Immature natural killer cell (primary cell): Measurements from ENCODE around the gene SMAD3. TPM values are rescaled to one million over a fixed set of nuclear protein-coding genes. Genes with fewer than 3 reads are reported as not detected.

ENCODE experiments used
- DNase-seq, 3 donors: peaks; one replicate each; pipeline ENCODE4 v3.0.0; 2022; ENCODE audit warnings: mixed read lengths in 1 of 3
- H3K27ac Mint-ChIP-seq, 6 donors: one replicate each; pipeline ENCODE4 v1.8.0; 2020; ENCODE audit warnings: mixed read lengths in 6 of 6, mild to moderate bottlenecking in 5 of 6, inconsistent platforms in 4 of 6, moderate library complexity in 3 of 6
- H3K27me3 Mint-ChIP-seq, 3 donors: one replicate each; pipeline ENCODE4 v1.8.0; 2020 to 2021; ENCODE audit warnings: low read depth in 3 of 3, mild to moderate bottlenecking in 3 of 3, mixed read lengths in 3 of 3, moderate library complexity in 3 of 3, inconsistent platforms in 1 of 3
- H3K36me3 Mint-ChIP-seq, 3 donors: one replicate each; pipeline ENCODE4 v1.8.0; 2020; ENCODE audit warnings: mixed read lengths in 3 of 3, inconsistent platforms in 2 of 3, mild to moderate bottlenecking in 2 of 3
- H3K4me1 Mint-ChIP-seq, 2 donors: one replicate each; pipeline ENCODE4 v1.8.0; 2020; ENCODE audit warnings: inconsistent platforms in 2 of 2, mild to moderate bottlenecking in 2 of 2, mixed read lengths in 2 of 2, moderate library complexity in 1 of 2
- H3K4me3 Mint-ChIP-seq, 5 donors: one replicate each; pipeline ENCODE4 v1.8.0; 2020; ENCODE audit warnings: mild to moderate bottlenecking in 5 of 5, mixed read lengths in 5 of 5, inconsistent platforms in 3 of 5, moderate library complexity in 3 of 5
- H3K9me3 Mint-ChIP-seq, 6 donors: one replicate each; pipeline ENCODE4 v1.8.0; 2020; ENCODE audit warnings: mild to moderate bottlenecking in 6 of 6, mixed read lengths in 6 of 6, inconsistent platforms in 4 of 6, moderate library complexity in 3 of 6
- polyA plus RNA-seq, 3 donors: library from polyadenylated mRNA; unstranded; fragments of 300-500 nt; fragmentation: Illumina TruSeq; gene quantifications; one replicate each; pipeline ENCODE4 v1.2.3, GENCODE V29; 2021

Gene SMAD3
- polyA plus RNA-seq, 3 donors from 2014 or later = 8.9 to 11.9 (median 10.0) TPM

DNA sequence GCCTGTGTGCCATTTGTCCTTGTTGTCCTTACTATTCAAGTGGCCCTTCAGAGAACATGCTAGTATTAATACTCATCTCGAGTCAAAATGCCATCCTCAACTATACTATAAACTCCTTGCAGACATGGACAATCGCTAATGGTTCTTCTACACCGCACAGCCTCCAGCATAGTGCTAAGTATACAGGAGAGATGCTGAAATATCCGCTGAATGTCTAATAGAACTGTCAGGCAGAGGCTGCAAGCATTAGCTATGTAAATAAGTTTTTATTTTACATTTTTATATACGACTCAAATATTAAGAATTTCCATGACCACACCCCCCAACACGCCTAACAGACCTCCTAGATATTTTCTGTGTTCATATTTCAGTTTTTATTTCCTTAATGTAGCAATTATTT is 149.7 kb downstream of the SMAD3 start:
- H3K27me3 Mint-ChIP-seq = peaks cover 0 to 3% (median 0%) of the 10 kb centered on the region in 3 donors
- no peak overlapping the region for H3K4me3 Mint-ChIP-seq
- H3K9me3 Mint-ChIP-seq = no peaks in the 10 kb centered on the region
- H3K36me3 Mint-ChIP-seq = peaks cover 13 to 28% (median 24%) of the 10 kb centered on the region in 3 donors
- H3K27ac Mint-ChIP-seq = no peak overlapping the region
- DNase-seq = no peak
- no peaks in the 10 kb centered on the region for H3K4me1 Mint-ChIP-seq

DNA sequence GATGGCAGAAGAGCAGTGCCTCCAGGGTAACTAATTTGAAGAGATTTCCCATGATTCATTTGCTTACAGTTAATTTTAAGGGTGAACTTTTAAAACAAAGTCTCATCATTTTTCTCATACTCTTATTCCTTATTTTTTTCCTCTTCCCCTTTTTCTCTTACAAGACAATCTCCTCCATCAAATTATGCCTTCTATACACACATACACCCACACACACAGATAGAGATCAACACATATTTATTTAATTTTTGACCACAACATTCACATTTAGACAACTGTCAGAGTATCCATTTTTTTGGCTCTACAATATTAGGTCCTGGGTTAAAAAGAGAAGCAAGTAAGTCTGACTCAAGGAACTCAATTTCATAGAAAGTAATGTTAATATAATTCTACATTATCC is 151.5 kb downstream of the SMAD3 start:
- Mint-ChIP-seq H3K36me3 (peaks cover 13 to 28% (median 28%) of the 10 kb centered on the region in 3 donors), H3K9me3 (no peaks in the 10 kb centered on the region), H3K27ac (peak overlapping the region in 1 of 6 donors; percentile 14), H3K4me1 (no peaks in the 10 kb centered on the region), H3K27me3 (peaks cover 0 to 3% (median 0%) of the 10 kb centered on the region in 3 donors), H3K4me3 (no peak overlapping the region)
- no peak for DNase-seq

DNA sequence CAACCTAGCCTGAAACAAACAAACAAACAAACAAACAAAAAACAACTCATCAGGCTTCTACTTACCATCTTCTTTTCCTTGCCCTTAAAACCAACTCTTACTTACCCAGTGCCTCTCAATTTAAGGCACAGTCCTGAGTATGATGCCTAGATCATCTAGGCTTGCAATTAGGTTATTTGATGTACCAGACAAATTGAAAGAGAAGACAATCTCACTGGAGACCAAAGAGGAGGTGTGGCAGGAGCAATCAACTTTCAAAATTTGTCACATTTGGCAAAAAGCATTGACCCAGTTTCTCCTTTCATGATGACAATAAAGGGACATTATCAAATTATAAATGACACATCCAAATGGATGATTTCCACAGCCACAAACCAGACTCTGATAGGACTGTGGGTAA is 153.0 kb downstream of the SMAD3 start:
- DNase-seq = no peak
- H3K36me3 Mint-ChIP-seq = peaks cover 13 to 28% (median 24%) of the 10 kb centered on the region in 3 donors
- peaks cover 0 to 3% (median 0%) of the 10 kb centered on the region in 3 donors for H3K27me3 Mint-ChIP-seq
- H3K4me1 Mint-ChIP-seq = no peaks in the 10 kb centered on the region
- H3K27ac Mint-ChIP-seq = peak overlapping the region in 2 of 6 donors; percentile 3 to 12
- no peak overlapping the region for H3K4me3 Mint-ChIP-seq
- H3K9me3 Mint-ChIP-seq = no peaks in the 10 kb centered on the region

DNA sequence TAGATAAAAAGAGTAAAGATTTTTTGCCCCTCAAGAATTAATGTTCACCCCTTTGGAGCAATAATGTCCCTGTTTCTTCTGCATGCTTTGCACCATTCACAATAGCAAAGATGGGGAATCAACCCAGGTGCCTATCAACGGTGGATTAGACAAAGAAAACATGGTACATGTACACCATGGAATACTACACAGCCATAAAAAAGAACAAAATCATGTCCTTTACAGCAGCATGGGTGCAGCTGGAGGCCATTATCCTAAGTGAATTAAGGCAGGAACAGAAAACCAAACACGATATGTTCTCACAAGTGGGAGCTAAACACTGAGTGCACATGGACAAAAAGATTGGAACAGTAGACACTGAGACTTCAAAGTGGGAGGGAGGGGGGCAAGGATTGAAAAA is 153.9 kb downstream of the SMAD3 start:
- Mint-ChIP-seq H3K4me1 (no peaks in the 10 kb centered on the region), H3K4me3 (no peak overlapping the region), H3K27me3 (peaks cover 0 to 3% (median 0%) of the 10 kb centered on the region in 3 donors), H3K27ac (no peak overlapping the region), H3K9me3 (no peaks in the 10 kb centered on the region), H3K36me3 (peaks cover 13 to 28% (median 24%) of the 10 kb centered on the region in 3 donors)
- no peak for DNase-seq

DNA sequence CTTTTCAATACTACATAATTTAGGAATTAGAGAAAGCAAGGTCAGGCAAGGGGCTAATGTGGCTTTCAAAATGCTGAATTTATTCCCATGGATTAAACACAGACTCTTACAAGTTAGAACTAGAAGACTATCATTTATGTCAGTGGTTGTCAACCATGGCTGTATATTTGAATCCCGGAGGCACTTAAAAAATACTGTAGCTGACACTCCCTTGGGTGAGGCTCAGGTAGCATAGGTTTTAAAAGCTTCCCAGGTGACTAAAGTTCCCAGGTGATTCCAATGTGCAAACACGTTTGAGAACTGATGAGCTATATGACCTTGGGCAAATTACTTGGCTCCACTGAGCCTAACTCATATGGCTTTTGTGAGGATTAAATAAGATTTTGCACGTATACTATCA is 159.5 kb downstream of the SMAD3 start:
- Mint-ChIP-seq H3K4me1 (peaks cover 11 to 17% of the 10 kb centered on the region in 2 donors), H3K36me3 (peaks cover 12 to 15% (median 13%) of the 10 kb centered on the region in 3 donors), H3K27me3 (no peaks in the 10 kb centered on the region), H3K27ac (no peak overlapping the region), H3K9me3 (no peaks in the 10 kb centered on the region), H3K4me3 (no peak overlapping the region)
- no peak for DNase-seq

DNA sequence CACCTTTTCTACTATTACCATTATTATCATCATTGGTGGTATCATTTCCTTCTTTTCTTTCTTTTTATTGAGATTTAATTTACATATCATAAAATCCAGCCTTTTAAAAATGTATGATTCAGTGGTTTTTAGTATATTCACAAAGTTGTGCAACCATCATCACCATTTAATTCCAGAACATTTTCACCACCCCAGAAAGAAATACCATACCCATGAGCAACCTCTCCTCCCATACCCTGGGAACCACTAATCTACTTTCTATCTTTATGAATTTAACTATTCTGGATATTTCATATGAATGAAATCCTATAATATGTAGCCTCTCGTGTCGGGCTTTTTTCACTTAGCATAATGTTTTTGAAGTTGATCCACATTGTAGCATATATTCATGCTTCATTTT is 159.9 kb downstream of the SMAD3 start:
- Mint-ChIP-seq H3K27ac (no peak overlapping the region), H3K4me1 (peaks cover 11 to 17% of the 10 kb centered on the region in 2 donors), H3K36me3 (peaks cover 10 to 18% (median 16%) of the 10 kb centered on the region in 3 donors), H3K4me3 (no peak overlapping the region), H3K9me3 (no peaks in the 10 kb centered on the region), H3K27me3 (no peaks in the 10 kb centered on the region)
- DNase-seq = no peak

DNA sequence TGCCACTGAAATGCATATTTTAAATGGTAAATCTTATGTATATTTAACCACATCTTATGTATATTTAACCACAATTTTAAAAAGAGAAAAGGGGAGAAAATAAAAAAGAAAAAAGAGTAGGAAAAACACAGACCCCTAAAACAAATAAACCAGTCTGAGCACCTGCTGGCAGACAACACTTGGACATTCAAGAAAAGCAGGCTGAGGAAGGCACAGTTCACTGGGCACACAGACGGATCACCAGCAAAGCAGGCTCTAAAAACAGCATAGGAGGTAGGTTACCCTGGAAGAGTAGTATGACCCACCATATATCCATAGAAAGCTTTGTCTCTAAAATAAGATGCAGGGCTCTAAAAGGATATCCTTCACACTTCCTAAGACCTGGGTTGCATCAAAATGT is 162.0 kb downstream of the SMAD3 start:
- Mint-ChIP-seq H3K27me3 (no peaks in the 10 kb centered on the region), H3K27ac (no peak overlapping the region), H3K36me3 (peaks cover 25 to 38% (median 33%) of the 10 kb centered on the region in 3 donors), H3K4me1 (peaks cover 11 to 17% of the 10 kb centered on the region in 2 donors), H3K9me3 (no peaks in the 10 kb centered on the region), H3K4me3 (no peak overlapping the region)
- no peak for DNase-seq

DNA sequence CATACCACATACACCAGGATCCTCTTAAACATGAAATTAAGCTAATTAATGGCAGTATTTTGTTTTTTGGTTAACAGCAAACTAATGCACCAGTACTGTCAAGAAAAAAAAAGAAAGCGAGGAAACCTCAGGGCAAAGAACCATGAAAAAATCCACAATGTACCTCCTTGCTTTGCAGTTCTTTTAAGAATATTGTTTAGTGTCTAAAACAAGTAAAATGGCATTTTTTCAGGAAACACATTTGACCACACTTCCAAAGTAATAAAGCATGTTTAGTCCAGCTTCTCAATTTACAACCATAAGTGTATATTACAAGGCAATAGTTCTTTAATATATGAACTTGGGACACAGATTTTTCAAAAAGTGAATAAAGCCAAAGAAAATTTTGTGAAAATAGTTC is 162.4 kb downstream of the SMAD3 start:
- H3K9me3 Mint-ChIP-seq = no peaks in the 10 kb centered on the region
- peaks cover 11 to 17% of the 10 kb centered on the region in 2 donors for H3K4me1 Mint-ChIP-seq
- no peak overlapping the region for H3K4me3 Mint-ChIP-seq
- H3K36me3 Mint-ChIP-seq = peaks cover 28 to 41% (median 35%) of the 10 kb centered on the region in 3 donors
- no peak for DNase-seq
- H3K27ac Mint-ChIP-seq = no peak overlapping the region
- no peaks in the 10 kb centered on the region for H3K27me3 Mint-ChIP-seq

DNA sequence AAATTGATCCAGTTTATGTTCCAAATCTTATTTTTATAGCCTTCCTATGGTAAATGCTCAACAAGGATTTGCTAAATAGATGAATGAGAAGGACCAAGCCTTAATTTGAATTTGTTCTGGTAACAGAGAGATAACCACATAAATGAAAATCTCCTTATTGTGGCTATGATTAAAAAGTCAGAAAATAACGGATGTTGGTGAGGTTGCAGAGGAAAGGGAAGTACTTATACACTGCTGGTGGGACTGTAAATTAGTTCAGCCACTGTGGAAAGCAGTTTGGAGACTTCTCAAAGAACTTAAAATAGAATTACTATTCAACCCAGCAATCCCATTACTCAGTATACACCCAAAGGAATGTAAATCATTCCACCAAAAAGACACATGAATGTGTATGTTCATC is 162.9 kb downstream of the SMAD3 start:
- Mint-ChIP-seq H3K4me3 (no peak overlapping the region), H3K36me3 (peaks cover 32 to 45% (median 40%) of the 10 kb centered on the region in 3 donors), H3K27me3 (no peaks in the 10 kb centered on the region), H3K9me3 (no peaks in the 10 kb centered on the region), H3K27ac (peak overlapping the region in 1 of 6 donors; percentile 24), H3K4me1 (peaks cover 11 to 17% of the 10 kb centered on the region in 2 donors)
- DNase-seq = no peak

DNA sequence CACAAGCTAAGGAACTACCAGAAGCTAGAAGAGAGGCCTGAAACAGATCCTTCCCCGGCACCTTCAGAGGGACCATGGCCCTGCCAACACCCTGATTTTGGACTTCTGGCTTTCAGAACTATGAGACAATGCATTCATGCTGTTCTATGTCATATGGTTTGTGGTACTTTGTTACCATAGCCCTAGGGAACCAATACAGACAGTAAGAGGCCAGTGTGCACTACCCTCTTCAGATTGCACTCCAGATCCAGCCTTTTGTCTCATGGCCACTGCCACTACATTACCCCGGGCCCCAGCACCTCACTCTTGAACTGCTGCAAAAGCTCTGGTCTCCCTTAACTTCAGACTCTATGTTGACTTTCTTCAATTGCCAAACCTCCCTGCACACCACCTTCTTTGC is 165.1 kb downstream of the SMAD3 start:
- H3K27ac Mint-ChIP-seq = peak overlapping the region in 1 of 6 donors; percentile 30
- no peaks in the 10 kb centered on the region for H3K9me3 Mint-ChIP-seq
- peaks cover 41 to 56% (median 47%) of the 10 kb centered on the region in 3 donors for H3K36me3 Mint-ChIP-seq
- H3K27me3 Mint-ChIP-seq = no peaks in the 10 kb centered on the region
- no peak for DNase-seq
- H3K4me1 Mint-ChIP-seq = peaks cover 11 to 17% of the 10 kb centered on the region in 2 donors
- no peak overlapping the region for H3K4me3 Mint-ChIP-seq

DNA sequence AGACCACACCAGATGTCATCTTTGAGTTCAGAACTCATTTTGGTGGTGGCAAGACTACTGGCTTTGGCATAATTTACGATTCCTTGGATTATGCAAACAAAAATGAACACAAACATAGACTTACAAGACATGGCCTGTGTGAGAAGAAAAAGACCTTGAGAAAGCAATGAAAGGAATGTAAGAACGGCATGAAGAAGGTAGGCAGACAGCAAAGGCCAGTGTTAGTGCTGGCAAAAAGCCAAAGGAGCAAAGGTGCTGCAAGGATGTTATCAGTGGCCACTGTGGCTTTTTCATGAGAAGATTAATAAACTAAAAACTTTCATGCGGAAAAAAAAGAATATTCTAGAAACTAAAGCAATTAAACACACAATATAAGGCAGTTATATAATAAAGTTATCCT is 167.2 kb downstream of the SMAD3 start:
- Mint-ChIP-seq H3K4me3 (no peak overlapping the region), H3K4me1 (peaks cover 11 to 14% of the 10 kb centered on the region in 2 donors), H3K9me3 (no peaks in the 10 kb centered on the region), H3K27ac (no peak overlapping the region), H3K36me3 (peaks cover 38 to 57% (median 53%) of the 10 kb centered on the region in 3 donors), H3K27me3 (no peaks in the 10 kb centered on the region)
- no peak for DNase-seq

DNA sequence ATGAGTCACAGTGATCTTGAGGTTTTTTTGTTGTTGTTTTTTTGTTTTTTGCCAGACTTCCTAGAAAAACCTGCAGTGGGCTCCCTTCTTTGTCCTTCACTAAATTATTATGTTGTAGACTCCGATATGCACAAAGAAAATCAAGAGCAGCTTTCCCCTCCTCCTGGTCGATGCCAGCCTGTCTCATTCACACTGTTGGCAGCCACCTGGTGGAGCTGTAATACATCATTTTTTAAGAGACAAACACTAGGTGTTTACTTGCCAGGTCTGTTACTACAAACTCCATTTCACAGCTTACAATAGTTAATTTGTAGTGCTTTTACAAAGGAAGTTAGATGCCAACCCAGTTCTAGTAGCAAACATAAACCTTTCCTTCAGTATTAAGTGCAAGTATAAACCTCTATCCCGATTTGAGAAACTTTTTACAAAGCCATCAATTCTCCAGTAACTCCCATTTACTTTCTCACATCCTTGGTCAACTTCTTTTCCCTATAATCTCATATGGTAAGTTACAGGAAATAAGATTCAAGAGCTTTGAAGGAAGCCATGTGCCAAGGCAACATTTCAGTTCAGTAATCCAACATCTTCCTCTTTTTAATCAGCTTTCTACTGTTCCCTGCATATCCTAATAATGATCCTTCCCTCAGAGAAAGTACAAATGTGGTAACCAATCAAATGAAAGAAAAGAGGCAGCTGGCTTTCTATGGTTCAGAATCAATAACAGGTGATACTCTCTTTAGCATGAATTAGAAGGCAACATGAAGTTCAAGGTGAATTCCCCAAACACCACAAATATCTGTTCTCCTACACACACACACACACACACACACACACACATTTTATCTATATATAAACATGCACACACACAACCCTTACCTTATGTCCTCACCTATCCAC is 175.1 kb downstream of the SMAD3 start:
- DNase-seq = no peak
- H3K36me3 Mint-ChIP-seq = peaks cover 9 to 11% (median 11%) of the 10 kb centered on the region in 3 donors
- H3K4me1 Mint-ChIP-seq = peaks cover 29 to 58% of the 10 kb centered on the region in 2 donors
- H3K27me3 Mint-ChIP-seq = peaks cover 0 to 1% (median 0%) of the 10 kb centered on the region in 3 donors
- peak overlapping the region in 1 of 5 donors; percentile 53 for H3K4me3 Mint-ChIP-seq
- H3K9me3 Mint-ChIP-seq = no peaks in the 10 kb centered on the region
- peak overlapping the region in 5 of 6 donors; percentile 11 to 65 (median 23) for H3K27ac Mint-ChIP-seq

DNA sequence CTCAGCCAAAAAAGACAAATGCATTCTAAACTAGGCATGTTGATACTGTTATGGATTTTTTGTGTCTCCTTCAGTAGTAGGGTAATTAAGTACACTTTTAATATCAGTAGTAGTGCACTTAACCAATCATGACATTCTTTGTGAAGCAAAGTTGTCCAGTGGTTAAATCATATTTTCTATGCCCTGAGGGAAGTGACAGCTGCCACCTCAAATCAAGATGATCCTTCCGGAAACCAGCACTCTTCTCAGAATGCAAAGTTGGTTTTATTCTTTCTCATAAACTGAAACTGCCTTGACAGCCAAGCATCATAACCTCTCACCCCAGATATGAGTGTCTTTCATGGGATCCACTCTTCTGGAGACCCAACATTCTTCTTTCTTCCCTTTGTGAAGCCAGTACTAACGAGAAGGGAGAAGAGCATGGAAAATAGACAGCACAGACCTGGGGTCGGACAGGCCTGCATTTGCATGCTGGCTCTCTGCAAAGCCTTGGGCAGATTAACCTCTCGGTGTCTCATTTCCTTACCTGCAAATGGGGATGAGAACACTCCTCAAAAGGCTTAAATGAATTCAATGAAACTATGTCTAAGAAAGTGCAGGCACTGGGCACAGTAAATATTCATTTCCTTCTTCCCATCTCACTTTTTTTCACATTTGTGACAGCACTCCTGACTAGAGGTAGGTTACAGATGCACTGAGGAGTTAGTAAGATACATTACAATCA is 175.9 kb downstream of the SMAD3 start:
- DNase-seq = no peak
- Mint-ChIP-seq H3K4me3 (peak overlapping the region in 2 of 5 donors; percentile 2 to 53), H3K27ac (peak overlapping the region; percentile 3 to 65 (median 22)), H3K36me3 (peaks cover 5 to 16% (median 14%) of the 10 kb centered on the region in 3 donors), H3K4me1 (peaks cover 29 to 62% of the 10 kb centered on the region in 2 donors), H3K9me3 (peaks cover 0 to 1% (median 0%) of the 10 kb centered on the region in 6 donors), H3K27me3 (peaks cover 0 to 1% (median 0%) of the 10 kb centered on the region in 3 donors)

DNA sequence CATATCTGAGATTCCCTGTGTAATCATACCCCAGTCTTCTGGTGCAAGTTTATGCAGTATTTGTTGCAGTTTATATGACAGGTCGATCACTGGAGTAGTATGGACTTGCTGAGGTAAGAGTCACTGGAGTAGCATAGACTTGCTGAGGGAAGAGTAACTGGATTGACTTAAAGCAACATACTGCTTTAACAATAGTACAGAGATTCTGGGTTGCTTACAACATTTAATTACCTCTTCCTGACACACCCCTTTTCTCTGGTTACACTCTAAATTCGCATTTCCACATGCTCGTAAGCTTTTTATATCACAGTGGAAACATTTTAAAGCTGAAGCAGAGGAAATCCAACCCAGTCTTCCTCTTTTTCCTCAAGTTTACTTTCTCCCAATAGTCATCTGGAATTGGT is 177.3 kb downstream of the SMAD3 start:
- peaks cover 0 to 1% (median 0%) of the 10 kb centered on the region in 3 donors for H3K27me3 Mint-ChIP-seq
- H3K36me3 Mint-ChIP-seq = peaks cover 9 to 27% (median 23%) of the 10 kb centered on the region in 3 donors
- peaks cover 32 to 62% of the 10 kb centered on the region in 2 donors for H3K4me1 Mint-ChIP-seq
- DNase-seq = no peak
- H3K4me3 Mint-ChIP-seq = peak overlapping the region in 3 of 5 donors; percentile 16 to 40 (median 36)
- H3K9me3 Mint-ChIP-seq = peaks cover 0 to 1% (median 0%) of the 10 kb centered on the region in 6 donors
- H3K27ac Mint-ChIP-seq = no peak overlapping the region
